Suppressor macrophage treated with lipopolysaccharide for 1 hour (primary cell): Measurements from ENCODE around the gene VWA8.
A peak's percentile ranks its signal among the peaks of the same experiment; 100 is the strongest.
"Not testable (repeated sequence)": the region's sequence is repeated elsewhere in the genome, so short reads cannot be mapped to it uniquely, and the experiment has no call there.

Source experiments
- DNase-seq, 3 donors: peaks; one replicate each; pipeline ENCODE4 v3.0.0-alpha.2; 2020 to 2022

The VWA8 gene

GRCh38 chr13:41680900-41681299, 280.0 kb downstream of the VWA8 start:
- no peak for DNase-seq

GRCh38 chr13:41678848-41679247, 282.1 kb downstream of the VWA8 start:
- no peak for DNase-seq

DNA sequence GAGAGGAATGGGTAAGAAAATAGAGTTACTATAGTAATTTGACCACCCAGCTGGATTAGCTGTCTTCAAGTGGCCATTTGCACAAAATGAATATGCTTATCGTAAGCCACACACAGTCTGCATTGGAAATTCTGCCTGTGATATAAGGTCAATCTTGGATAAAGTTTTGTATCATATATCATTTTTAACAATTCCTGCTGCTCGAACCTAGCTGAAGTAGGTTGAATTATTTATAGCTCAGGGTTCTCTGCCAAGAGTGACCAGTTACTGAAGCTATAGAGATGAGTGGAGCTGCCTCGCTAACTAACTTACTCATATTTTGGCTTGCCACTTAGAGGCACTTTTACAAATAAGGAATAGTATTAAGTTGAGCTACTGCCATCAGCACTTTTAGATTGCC, 282.7 kb downstream of the VWA8 start:
- DNase-seq: no peak

DNA sequence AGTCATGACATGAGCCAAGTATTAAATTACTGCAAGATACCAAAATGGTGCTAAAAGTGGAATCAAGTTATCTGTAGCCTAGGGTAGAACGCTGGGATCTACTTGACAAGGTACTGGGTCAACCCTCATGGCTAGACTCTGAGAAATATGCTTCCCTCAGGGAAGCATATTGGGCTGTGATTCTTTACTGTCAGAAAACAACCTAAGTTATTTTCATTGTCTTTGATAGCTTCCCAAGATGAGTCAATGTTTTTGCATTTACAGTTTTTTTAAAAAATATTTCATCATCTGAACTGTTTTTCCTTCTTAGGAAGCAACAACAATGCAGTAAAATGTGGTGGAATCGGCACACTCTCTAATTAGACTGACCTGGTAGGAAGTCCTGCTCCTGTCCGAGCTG, 285.6 kb downstream of the VWA8 start:
- DNase-seq: no peak

- no peak for DNase-seq
These were observed 286.7 kb downstream of the VWA8 start for GRCh38 chr13:41674246-41674645.

DNA sequence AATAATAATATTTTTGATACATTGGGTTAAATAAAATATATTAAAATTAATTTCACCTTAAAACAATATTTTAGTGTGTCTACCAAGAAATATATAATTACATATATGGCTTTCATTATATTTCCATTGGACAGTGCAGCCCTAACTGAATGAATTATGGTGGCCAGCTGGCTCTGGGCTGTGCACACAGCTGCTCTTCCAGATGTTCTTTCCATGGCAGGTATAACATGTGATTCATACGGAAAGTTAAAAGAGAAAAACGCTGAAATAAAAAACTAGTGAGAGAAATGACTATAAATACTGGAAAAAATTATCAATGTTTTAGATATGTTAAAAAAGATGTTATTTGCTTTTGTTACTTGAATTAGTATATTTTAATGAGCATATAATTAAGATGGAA, 287.3 kb downstream of the VWA8 start:
- DNase-seq: no peak

DNA sequence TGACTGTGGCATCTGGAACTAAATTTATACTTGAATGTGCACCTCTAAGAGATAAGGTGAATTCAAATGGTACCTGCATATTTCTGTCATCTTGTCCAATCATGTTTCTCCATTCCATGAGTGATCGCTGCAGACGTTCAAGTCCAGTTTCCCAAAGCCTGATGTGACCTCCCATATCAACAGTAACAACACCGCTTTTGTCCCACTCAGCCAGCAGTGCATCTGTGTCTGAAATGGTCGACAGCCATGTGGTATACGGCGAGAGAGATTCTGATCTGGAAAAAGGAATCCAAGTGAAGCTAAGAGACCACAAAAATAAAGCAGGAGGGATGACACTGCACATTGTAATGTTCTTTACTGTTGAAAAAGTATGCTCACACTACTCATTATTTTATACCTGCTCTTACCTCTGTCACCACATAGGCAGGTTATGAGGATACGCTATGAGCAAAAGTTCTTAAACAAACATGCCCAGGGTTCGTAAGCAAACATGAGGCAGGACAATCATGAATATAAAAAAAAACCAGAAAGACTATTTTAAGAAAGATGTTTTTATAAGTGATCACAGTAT, 290.0 kb downstream of the VWA8 start:
- DNase-seq: no peak

DNA sequence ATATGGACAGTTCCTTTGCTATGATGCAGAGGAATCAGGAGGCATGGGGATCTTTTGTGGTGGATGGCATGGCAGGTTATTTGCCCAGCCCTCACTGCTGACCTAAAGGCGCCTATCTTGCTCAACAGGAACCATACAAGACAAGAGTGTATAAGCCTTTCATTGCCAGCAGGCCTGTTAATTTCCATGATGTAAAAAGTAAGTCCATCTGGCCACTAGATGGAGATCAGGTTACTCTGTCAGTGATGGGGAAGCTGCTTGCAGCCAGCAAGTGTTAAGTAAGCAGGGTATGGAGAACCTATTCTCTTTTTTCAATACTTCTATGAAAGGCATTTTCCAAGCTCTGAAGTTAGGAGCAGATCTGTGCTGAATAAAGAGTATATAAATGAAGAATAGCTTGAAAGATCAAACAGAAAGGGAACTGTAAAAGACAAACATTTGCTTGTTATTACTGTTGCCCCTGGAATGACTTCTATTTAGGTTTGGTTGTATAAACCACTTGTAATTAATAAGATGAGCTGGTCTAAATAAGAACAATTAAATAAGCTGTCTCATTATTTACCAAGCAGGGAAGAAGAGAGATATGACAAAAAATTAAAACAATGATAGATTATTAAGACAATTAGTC, 292.7 kb downstream of the VWA8 start:
- DNase-seq: peak; percentile 80 to 92 (median 89)

DNA sequence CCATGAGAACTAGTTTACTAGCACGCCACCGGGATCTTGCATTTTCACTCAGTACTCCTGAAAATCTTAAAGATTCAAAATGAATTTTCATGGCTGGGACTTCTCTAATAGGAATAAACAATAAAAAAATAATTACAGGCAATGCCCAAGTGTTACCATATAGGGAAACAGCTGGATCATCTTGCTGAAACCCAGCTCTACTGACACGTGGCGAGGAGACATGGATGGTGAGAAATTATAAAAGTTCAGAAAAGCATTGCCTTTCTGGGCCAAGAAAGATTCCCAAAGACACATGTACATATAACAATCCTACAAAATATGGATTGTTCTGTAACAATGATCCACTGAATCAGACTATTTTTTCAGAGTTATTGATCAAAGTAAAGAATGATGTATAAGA, 294.3 kb downstream of the VWA8 start:
- DNase-seq: no peak

- no peak for DNase-seq
These were observed 300.5 kb downstream of the VWA8 start for GRCh38 chr13:41660411-41660810.

DNA sequence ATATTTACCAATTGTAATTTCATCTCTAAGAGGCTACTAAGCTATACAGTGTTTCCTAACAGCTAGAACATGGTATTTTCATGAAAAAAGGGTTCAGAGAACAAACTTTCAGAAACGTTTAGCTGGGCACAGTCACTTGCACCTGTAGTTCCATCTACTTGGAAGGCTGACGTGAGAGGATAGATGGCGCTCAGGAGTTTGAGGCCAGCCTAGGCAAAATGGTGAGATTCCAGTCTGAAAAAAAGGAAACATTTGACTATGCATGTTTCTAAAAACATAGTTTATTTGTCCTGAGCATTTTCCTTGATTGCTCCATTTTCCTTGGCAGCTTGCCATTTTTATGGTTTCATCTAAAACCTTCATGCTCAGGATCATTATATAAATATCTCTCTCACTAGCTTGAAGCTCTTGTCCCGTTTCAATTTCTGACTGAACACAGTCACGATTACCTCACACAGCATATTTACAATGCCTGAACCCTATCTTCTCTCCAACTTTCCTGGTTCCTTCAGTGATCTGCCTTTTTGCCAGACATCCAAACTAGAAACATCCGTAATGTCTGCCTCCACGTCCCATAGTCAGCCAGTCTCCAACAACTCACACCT, 302.8 kb downstream of the VWA8 start:
- no peak for DNase-seq

GRCh38 chr13:41655997-41656396, 304.9 kb downstream of the VWA8 start:
- no peak for DNase-seq

GRCh38 chr13:41654796-41655195, 306.1 kb downstream of the VWA8 start:
- DNase-seq: peak; percentile 42 to 78 (median 72)

DNA sequence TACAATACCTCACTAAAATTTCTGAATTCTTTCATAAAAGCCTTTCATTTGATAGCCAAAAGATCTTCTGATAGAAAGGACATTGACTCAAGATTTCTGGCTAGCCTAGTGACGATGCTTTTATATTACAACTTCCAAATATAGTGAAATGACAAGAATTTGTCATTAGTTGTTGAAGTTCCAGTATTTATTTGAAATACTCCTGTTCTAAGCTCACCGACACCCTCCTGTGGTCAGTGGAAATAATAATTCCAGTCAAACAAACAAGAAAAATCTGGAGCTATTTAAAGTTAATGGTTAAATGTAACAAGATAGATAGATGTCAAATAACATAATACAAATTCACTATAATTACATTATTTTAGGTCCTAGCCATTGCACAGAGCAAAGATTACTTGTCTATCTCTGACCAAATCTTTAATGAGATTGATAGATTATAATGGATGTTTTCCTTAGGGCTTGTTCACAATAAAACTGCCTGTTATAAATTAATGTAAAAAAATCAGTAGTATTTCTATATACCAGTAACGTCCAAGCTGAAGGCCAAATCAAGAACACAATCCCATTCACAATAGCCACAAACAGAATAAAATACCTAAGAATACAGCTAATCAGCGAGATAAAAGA, 308.1 kb downstream of the VWA8 start:
- DNase-seq: peak; percentile 67 to 79 (median 79)

DNA sequence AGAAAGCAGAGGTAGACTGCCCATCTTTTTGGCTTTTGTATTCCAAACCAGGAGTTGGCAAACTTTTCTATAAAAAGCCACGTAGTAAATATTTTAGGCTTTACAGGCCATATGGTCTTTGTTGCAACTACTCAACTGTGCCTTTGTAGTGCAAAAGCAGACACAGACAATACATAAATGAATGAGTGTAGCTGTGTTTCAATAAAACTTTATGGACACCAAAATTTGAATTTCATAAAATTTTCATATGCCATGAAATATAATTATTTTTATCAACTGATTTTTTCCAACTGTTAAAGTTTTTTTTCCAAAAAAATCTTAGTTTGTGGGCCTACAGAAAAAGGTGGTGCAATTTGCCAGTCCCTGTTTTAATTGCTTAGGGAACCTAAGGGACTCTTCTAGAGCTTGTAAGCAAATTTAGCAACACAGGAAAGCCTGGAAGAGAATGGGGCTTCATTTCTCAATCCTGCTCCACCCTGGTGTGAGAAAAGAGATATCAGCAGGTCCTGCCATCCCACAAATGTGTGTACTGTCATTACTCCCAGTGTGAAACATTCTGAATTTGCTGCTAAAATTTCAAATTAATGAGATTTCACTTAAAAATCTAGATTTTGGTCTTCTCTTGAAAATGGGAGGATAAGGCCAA, 309.4 kb downstream of the VWA8 start:
- peak; percentile 63 to 73 (median 70) for DNase-seq

DNA sequence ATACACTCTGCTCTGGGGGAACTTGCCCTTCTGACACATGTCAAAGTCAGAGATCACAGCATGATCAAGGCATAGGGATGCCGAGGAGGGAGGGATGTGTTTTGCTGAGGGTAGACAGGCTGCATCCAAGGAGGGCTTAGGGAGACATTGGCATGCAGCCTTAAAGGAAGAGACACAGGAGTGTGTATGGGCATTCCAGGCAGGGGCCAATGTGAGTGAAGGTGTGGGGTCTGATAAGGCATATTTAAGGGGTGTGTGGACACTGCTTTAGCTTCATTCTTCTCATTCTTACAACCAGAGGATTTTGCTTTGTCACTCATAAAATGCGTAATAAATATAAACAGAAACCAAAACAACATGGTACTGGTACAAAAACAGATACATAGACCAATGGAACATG, 310.2 kb downstream of the VWA8 start:
- no peak for DNase-seq

- no peak for DNase-seq
These were observed 311.2 kb downstream of the VWA8 start for GRCh38 chr13:41649659-41650058.

GRCh38 chr13:41648314-41648935, 312.5 kb downstream of the VWA8 start:
- no peak for DNase-seq

- DNase-seq: not testable (repeated sequence)
These were observed 313.1 kb downstream of the VWA8 start for GRCh38 chr13:41647699-41648313.

GRCh38 chr13:41645331-41645730, 315.6 kb downstream of the VWA8 start:
- DNase-seq: peak; percentile 73 to 86 (median 82)

DNA sequence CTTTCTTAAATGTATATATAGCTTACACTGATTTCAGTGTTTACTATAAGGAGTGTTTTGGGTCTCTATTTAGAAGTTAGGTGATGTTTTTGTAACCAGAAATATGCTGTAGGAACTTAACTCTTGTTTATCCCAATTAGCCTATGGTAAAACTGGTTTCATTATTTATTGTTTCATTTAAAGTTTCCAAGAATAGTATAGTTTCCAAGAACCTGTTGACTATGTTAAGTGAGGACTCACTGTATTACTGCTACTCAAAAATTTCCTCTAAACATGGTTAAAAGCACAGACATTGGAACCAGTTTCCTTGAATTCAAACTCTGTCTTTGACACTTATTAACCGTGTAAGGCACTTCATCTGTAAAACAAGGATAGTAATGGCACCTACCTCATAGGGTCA, 316.2 kb downstream of the VWA8 start:
- no peak for DNase-seq

DNA sequence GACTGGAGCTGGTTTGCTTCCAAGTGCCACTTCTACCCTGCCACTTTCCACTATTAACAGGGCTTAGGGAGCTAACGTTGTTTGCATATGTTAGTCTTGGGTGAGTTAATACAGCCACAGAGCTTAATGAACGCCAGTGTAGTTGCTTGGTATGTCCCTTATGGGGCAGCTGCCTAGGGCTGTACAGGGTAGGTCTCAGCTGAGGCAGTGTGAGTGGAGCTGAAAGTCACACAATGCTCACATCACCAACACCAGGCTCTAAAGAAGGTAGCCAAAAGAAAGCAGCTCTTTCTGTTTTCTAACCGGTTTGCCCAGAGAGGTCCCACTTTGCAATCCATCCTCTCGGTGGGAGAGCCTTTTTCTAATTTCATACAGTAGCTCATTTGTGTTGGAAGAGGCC, 317.4 kb downstream of the VWA8 start:
- no peak for DNase-seq

DNA sequence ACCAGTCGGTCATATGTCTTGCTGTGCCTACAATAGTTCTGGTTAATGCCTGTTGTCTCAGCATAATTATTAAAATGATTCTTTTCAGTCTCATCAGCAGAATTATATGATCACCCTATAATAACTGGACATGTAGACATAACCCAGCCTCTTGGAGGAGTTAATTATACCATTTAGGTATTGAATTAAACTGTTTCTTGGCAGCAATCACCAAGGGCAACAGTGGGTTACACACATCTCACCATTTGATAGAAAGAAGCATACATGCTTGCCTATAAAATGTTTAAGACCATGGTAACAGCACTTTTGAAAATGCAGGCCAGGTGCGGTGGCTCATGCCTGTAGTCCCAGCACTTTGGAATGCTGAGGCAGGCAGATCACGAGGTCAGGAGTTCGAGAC, 318.9 kb downstream of the VWA8 start:
- no peak for DNase-seq
